Activated CD8-positive, alpha-beta memory T cell treated with anti-CD3 and anti-CD28 coated beads for 48 hours (primary cell): ENCODE measurements around the gene RIPOR3.
A peak's percentile ranks its signal among the peaks of the same experiment; 100 is the strongest.

Experiments used
- DNase-seq, 3 experiments: peaks; one replicate each; pipeline ENCODE4 v3.0.0-alpha.2; 2020; ENCODE audit warnings: low read depth in 2 of 3, low spot score in 2 of 3

RIPOR3 gene

GRCh38 chr20:50690650-50691572 is at the start of gene RIPOR3:
Gene RIPOR3 (minus strand): TSS chr20:50691542. CDS start chr20:50691128, 414 bp downstream.
- DNase-seq: no peak

GRCh38 chr20:50737352-50737751 is 46.0 kb upstream of the RIPOR3 start:
- no peak for DNase-seq

- DNase-seq: no peak
Measured at GRCh38 chr20:50735813-50736212, 44.5 kb upstream of the RIPOR3 start.

- no peak for DNase-seq
Measured at GRCh38 chr20:50734730-50735679, 43.7 kb upstream of the RIPOR3 start.

- no peak for DNase-seq
Measured at GRCh38 chr20:50733644-50734349, 42.5 kb upstream of the RIPOR3 start.

GRCh38 chr20:50731930-50732690 is 40.8 kb upstream of the RIPOR3 start:
- no peak for DNase-seq

- peak; percentile 98 to 99 (median 98) for DNase-seq
Measured at GRCh38 chr20:50731055-50731929, 40.0 kb upstream of the RIPOR3 start, which contains the start of gene PARD6B. Gene PARD6B (plus strand): TSS chr20:50731580. CDS start chr20:50731787, 207 bp downstream.

- DNase-seq: no peak
Measured at GRCh38 chr20:50730765-50731054, 39.4 kb upstream of the RIPOR3 start.

- no peak for DNase-seq
Measured at GRCh38 chr20:50729901-50730764, 38.8 kb upstream of the RIPOR3 start.

- DNase-seq: no peak
Measured at GRCh38 chr20:50728981-50729874, 37.9 kb upstream of the RIPOR3 start.

GRCh38 chr20:50728486-50728980 is 37.2 kb upstream of the RIPOR3 start:
- DNase-seq: no peak

GRCh38 chr20:50727792-50728485 is 36.6 kb upstream of the RIPOR3 start:
- DNase-seq: no peak

- DNase-seq: no peak
Measured at GRCh38 chr20:50726955-50727791, 35.8 kb upstream of the RIPOR3 start.

- no peak for DNase-seq
Measured at GRCh38 chr20:50725724-50726005, 34.3 kb upstream of the RIPOR3 start.

GRCh38 chr20:50724851-50725723 is 33.7 kb upstream of the RIPOR3 start:
- DNase-seq: peak in 2 of 3 experiments; percentile 44 to 50
